ENCODE data around the gene SELENOK. TPM values are rescaled to one million over a fixed set of nuclear protein-coding genes. Genes with fewer than 3 reads are reported as not detected.

Gene SELENOK
- total and polyA plus RNA-seq, 5 donors from 2014 or later: 127 to 158 (median 145) TPM

DNA sequence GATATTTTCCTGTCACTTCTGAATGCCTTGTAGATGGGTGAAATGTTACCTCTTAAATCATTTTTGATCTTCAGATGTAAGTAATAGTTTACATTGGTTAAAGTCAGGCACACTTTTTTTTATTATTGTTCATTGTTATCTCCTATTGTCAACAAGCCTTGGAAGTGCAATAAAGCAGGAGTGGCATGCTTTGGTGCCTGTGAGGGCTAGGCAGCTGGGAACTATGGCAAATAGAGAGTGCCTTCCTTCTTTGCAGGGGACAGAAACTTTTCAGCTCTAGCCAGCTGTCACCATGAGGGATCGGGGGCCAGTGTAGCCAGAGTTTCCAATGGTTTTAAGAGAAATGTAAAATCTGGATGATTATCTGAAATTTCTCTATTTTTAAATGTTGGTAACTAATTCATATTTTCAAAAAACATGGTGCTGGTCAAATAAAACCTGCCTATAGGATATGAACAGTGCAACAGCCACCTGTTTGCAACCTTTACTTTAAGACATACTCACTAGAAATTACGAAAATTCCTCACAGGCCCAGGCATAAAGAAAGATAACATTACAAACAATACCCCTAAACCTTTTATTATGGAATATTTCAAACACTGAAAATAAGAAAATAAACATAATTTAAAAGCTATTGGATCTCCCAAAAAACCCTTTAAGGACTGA lies 9.1 kb upstream of the SELENOK start:
- H3K27ac ChIP-seq (ENCODE audit: insufficient read depth, low read length, poor library complexity, severe bottlenecking): no peak overlapping the region
- peaks cover 0 to 6% (median 0%) of the 10 kb centered on the region in 7 donors for H3K9me3 Mint-ChIP-seq
- DNase-seq (no peak), ATAC-seq (ENCODE audit: low read depth in 2 of 2) (no peak)
- no peak overlapping the region for H3K4me3 Mint-ChIP-seq
- peaks cover 68% of the 10 kb centered on the region for H3K27me3 Mint-ChIP-seq
- H3K4me1 ChIP-seq (ENCODE audit: control insufficient read depth, insufficient read depth, low read length, poor library complexity, severe bottlenecking): no peaks in the 10 kb centered on the region
- H3K9me3 ChIP-seq (ENCODE audit: control insufficient read depth in 2 of 2, low read length in 2 of 2): no peaks in the 10 kb centered on the region
- H3K27ac Mint-ChIP-seq: no peak overlapping the region
- H3K36me3 ChIP-seq (ENCODE audit: control insufficient read depth, insufficient read depth, low read length): no peaks in the 10 kb centered on the region
- no peak overlapping the region for H3K4me3 ChIP-seq (ENCODE audit: low read depth, low read length)
- no peaks in the 10 kb centered on the region for H3K36me3 Mint-ChIP-seq
- peaks cover 30% of the 10 kb centered on the region for H3K27me3 ChIP-seq (ENCODE audit: control insufficient read depth, insufficient read depth, low read length)
- H3K4me1 Mint-ChIP-seq: no peaks in the 10 kb centered on the region

DNA sequence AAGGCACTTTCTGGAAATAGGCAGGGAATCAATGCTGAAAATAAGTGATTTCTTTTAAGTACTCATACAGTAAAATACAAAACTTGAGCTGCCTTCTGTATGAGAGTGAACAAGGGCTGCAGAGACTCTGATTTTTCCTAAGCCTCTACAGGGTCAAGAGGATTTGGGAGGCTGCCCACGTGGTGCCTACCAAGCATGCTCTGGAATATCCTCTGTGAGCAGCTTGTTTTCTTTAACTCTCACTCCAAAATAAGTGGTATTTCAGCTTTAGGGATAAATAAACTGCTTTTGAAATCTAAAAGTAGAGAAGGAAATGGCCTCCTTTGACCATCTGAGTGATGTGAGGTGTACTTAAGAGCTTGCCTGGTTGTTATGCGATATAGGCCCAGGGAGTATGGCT lies 8.1 kb upstream of the SELENOK start:
- peaks cover 0 to under 1% (median 0%) of the 10 kb centered on the region in 7 donors for H3K9me3 Mint-ChIP-seq
- no peak overlapping the region for H3K27ac Mint-ChIP-seq
- H3K4me3 Mint-ChIP-seq: no peak overlapping the region
- Histone ChIP-seq H3K4me3 (ENCODE audit: low read depth, low read length) (no peak overlapping the region), H3K36me3 (ENCODE audit: control insufficient read depth, insufficient read depth, low read length) (no peaks in the 10 kb centered on the region), H3K27ac (ENCODE audit: insufficient read depth, low read length, poor library complexity, severe bottlenecking) (no peak overlapping the region), H3K9me3 (ENCODE audit: control insufficient read depth in 2 of 2, low read length in 2 of 2) (no peaks in the 10 kb centered on the region), H3K27me3 (ENCODE audit: control insufficient read depth, insufficient read depth, low read length) (peaks cover 32% of the 10 kb centered on the region), H3K4me1 (ENCODE audit: control insufficient read depth, insufficient read depth, low read length, poor library complexity, severe bottlenecking) (no peaks in the 10 kb centered on the region)
- H3K4me1 Mint-ChIP-seq: no peaks in the 10 kb centered on the region
- peaks cover 60% of the 10 kb centered on the region for H3K27me3 Mint-ChIP-seq
- H3K36me3 Mint-ChIP-seq: no peaks in the 10 kb centered on the region
- ATAC-seq (ENCODE audit: low read depth in 2 of 2) (no peak), DNase-seq (no peak)

DNA sequence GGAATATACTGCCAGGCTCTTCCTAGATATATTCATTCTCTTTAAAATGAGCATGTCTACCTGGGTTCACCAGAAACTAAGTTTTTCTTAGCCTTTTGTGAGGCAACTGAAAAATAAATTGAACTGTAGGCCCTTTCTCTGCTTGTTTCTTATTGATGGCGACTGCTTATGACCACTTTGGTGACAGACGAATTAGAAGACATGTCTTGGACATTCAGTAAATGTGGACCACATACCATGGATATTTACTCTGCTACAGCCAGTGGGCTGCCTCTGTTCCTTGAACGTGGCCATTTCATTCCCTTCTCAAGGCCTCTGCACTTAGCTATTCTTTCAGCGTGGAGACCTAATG lies 603 bp upstream of the SELENOK start:
- Histone ChIP-seq H3K36me3 (ENCODE audit: control insufficient read depth, insufficient read depth, low read length) (peaks cover 9% of the 10 kb centered on the region), H3K27ac (ENCODE audit: insufficient read depth, low read length, poor library complexity, severe bottlenecking) (peak overlapping the region; percentile 99), H3K27me3 (ENCODE audit: control insufficient read depth, insufficient read depth, low read length) (peaks cover 18% of the 10 kb centered on the region), H3K9me3 (ENCODE audit: control insufficient read depth in 2 of 2, low read length in 2 of 2) (no peaks in the 10 kb centered on the region), H3K4me1 (ENCODE audit: control insufficient read depth, insufficient read depth, low read length, poor library complexity, severe bottlenecking) (peaks cover 25% of the 10 kb centered on the region), H3K4me3 (ENCODE audit: low read depth, low read length) (peak overlapping the region; percentile 86)
- Mint-ChIP-seq H3K4me3 (peak overlapping the region; percentile 96 to 99 (median 97)), H3K36me3 (peaks cover 18% of the 10 kb centered on the region), H3K9me3 (peaks cover 0 to 4% (median 0%) of the 10 kb centered on the region in 7 donors), H3K27me3 (peaks cover 15% of the 10 kb centered on the region), H3K4me1 (peaks cover 30 to 49% (median 41%) of the 10 kb centered on the region in 4 donors), H3K27ac (peak overlapping the region; percentile 99 to 100 (median 100))
- DNase-seq (no peak), ATAC-seq (ENCODE audit: low read depth in 2 of 2) (no peak)

DNA sequence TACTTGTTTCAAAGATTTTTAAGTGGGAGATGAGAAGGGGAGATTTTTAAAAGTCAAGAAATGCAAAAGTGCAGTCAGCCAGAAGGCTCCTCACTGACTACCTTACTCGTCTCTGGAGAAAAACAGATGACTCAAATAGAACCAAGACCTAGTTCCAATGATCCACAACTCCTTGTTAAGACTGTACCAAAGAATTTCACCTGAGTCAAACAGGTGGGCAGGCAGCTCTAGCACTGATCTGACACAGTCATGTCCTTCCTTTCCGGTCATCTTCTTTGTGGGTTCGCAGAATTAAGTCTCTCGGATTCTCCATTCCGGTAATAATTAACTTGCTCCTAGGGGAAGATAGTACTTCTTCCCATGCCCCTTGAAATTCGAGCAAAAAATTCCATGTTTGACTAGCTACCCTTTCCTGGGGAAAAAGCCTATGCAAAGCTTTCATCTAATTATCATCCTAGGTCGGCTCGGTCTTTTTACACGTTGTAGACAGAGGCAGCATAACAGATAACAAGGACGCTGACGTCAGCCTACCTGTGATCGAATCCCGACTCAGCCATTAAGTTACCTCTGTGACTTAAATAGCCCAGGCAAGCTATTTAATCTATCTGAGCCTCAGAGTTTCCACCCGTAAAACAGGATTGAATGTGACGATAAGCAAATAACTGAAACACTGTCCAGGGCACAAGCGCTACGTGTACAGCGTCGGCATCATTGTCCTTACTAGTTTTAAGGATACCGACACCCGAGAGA lies 758 bp downstream of the SELENOK start:
- Histone ChIP-seq H3K4me3 (ENCODE audit: low read depth, low read length) (peak overlapping the region; percentile 91), H3K4me1 (ENCODE audit: control insufficient read depth, insufficient read depth, low read length, poor library complexity, severe bottlenecking) (peaks cover 25% of the 10 kb centered on the region), H3K9me3 (ENCODE audit: control insufficient read depth in 2 of 2, low read length in 2 of 2) (no peaks in the 10 kb centered on the region), H3K27me3 (ENCODE audit: control insufficient read depth, insufficient read depth, low read length) (peaks cover 10% of the 10 kb centered on the region), H3K27ac (ENCODE audit: insufficient read depth, low read length, poor library complexity, severe bottlenecking) (peak overlapping the region; percentile 99), H3K36me3 (ENCODE audit: control insufficient read depth, insufficient read depth, low read length) (peaks cover 19% of the 10 kb centered on the region)
- peaks cover 0 to 4% (median 0%) of the 10 kb centered on the region in 7 donors for H3K9me3 Mint-ChIP-seq
- H3K36me3 Mint-ChIP-seq: peaks cover 22% of the 10 kb centered on the region
- DNase-seq (peak; percentile 63 to 82 (median 75)), ATAC-seq (ENCODE audit: low read depth in 2 of 2) (peak; percentile 24)
- H3K4me1 Mint-ChIP-seq: peaks cover 30 to 51% (median 44%) of the 10 kb centered on the region in 4 donors
- peak overlapping the region; percentile 96 to 99 (median 97) for H3K4me3 Mint-ChIP-seq
- H3K27ac Mint-ChIP-seq: peak overlapping the region; percentile 77 to 100 (median 100)
- H3K27me3 Mint-ChIP-seq: peaks cover 5% of the 10 kb centered on the region

DNA sequence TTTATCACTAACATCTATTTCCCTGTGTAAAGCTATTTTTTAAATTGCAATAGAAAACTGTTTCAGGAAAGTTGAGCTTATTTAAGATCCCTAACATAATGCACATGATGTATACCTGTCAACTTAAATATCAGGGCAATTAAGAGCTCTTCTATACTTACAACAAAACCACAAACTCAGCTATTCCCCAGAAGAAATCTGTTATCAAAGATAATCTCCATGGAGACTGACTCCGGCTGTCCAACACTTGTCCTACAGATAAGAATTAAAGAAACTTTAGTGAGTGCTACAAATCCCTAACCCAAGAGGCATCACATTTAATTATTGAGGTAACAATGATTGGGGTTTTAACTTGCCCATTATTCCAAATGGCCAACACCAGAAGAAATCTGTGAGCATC lies 3.4 kb downstream of the SELENOK start:
- Histone ChIP-seq H3K9me3 (ENCODE audit: control insufficient read depth in 2 of 2, low read length in 2 of 2) (no peaks in the 10 kb centered on the region), H3K36me3 (ENCODE audit: control insufficient read depth, insufficient read depth, low read length) (peaks cover 38% of the 10 kb centered on the region), H3K4me1 (ENCODE audit: control insufficient read depth, insufficient read depth, low read length, poor library complexity, severe bottlenecking) (peaks cover 25% of the 10 kb centered on the region), H3K27ac (ENCODE audit: insufficient read depth, low read length, poor library complexity, severe bottlenecking) (no peak overlapping the region), H3K4me3 (ENCODE audit: low read depth, low read length) (no peak overlapping the region), H3K27me3 (ENCODE audit: control insufficient read depth, insufficient read depth, low read length) (no peaks in the 10 kb centered on the region)
- Mint-ChIP-seq H3K4me3 (peak overlapping the region in 2 of 4 donors; percentile 55 to 99), H3K27ac (peak overlapping the region in 1 of 3 donors; percentile 6), H3K9me3 (peaks cover 0 to 1% (median 0%) of the 10 kb centered on the region in 7 donors), H3K27me3 (no peaks in the 10 kb centered on the region), H3K36me3 (peaks cover 26% of the 10 kb centered on the region), H3K4me1 (peaks cover 30 to 53% (median 44%) of the 10 kb centered on the region in 4 donors)
- ATAC-seq (ENCODE audit: low read depth in 2 of 2) (no peak), DNase-seq (no peak)

DNA sequence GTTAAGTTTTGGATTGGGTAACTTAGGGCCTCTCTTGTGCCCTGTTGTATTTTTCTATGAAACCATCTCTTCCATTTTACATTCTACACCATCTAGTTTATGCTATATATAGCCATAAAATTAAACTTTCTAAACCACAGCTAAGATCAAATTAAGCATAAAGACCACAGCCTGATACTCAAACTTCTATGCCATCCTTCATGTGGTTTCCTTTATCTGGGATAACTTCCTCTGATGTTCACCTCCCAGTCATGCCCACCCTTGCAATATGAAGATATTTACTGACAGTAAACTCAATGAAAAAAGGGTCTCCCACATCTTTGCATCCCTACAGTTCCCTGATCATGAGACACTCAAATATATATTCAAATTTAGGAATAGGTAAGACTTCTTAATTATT lies 4.2 kb downstream of the SELENOK start:
- H3K9me3 Mint-ChIP-seq: no peaks in the 10 kb centered on the region
- no peaks in the 10 kb centered on the region for H3K9me3 ChIP-seq (ENCODE audit: control insufficient read depth in 2 of 2, low read length in 2 of 2)
- no peaks in the 10 kb centered on the region for H3K27me3 Mint-ChIP-seq
- peaks cover 36 to 59% (median 49%) of the 10 kb centered on the region in 4 donors for H3K4me1 Mint-ChIP-seq
- ATAC-seq (ENCODE audit: low read depth in 2 of 2) (no peak), DNase-seq (no peak)
- peaks cover 26% of the 10 kb centered on the region for H3K4me1 ChIP-seq (ENCODE audit: control insufficient read depth, insufficient read depth, low read length, poor library complexity, severe bottlenecking)
- H3K36me3 ChIP-seq (ENCODE audit: control insufficient read depth, insufficient read depth, low read length): peaks cover 38% of the 10 kb centered on the region
- H3K36me3 Mint-ChIP-seq: peaks cover 29% of the 10 kb centered on the region
- H3K27ac ChIP-seq (ENCODE audit: insufficient read depth, low read length, poor library complexity, severe bottlenecking): no peak overlapping the region
- H3K4me3 ChIP-seq (ENCODE audit: low read depth, low read length): no peak overlapping the region
- H3K27me3 ChIP-seq (ENCODE audit: control insufficient read depth, insufficient read depth, low read length): no peaks in the 10 kb centered on the region
- peak overlapping the region in 1 of 3 donors; percentile 34 for H3K27ac Mint-ChIP-seq
- peak overlapping the region in 2 of 4 donors; percentile 92 to 99 for H3K4me3 Mint-ChIP-seq

DNA sequence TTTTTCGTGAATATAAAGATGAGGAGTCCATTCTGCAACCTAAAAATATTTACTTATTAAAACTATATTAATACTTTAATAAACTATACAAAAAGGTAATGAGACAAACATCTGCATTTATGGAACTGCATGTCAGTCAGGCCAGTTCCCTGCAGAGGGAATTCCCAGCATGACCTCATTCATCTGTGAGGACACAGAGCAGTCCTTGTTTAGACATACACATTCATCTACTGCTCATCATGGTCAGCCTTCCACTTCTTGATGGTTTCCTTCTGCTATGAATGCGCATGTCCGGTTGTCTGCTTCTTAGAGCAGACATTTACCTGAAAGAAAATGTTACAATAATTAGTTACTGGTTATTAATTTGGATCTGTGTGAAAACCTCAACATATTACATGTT lies 6.4 kb downstream of the SELENOK start:
- peaks cover 35 to 58% (median 46%) of the 10 kb centered on the region in 4 donors for H3K4me1 Mint-ChIP-seq
- peaks cover 34% of the 10 kb centered on the region for H3K36me3 Mint-ChIP-seq
- Histone ChIP-seq H3K27me3 (ENCODE audit: control insufficient read depth, insufficient read depth, low read length) (no peaks in the 10 kb centered on the region), H3K36me3 (ENCODE audit: control insufficient read depth, insufficient read depth, low read length) (peaks cover 38% of the 10 kb centered on the region), H3K27ac (ENCODE audit: insufficient read depth, low read length, poor library complexity, severe bottlenecking) (no peak overlapping the region), H3K4me3 (ENCODE audit: low read depth, low read length) (no peak overlapping the region), H3K4me1 (ENCODE audit: control insufficient read depth, insufficient read depth, low read length, poor library complexity, severe bottlenecking) (peaks cover 28% of the 10 kb centered on the region), H3K9me3 (ENCODE audit: control insufficient read depth in 2 of 2, low read length in 2 of 2) (no peaks in the 10 kb centered on the region)
- no peak overlapping the region for H3K4me3 Mint-ChIP-seq
- no peak for ATAC-seq (ENCODE audit: low read depth in 2 of 2)
- no peak overlapping the region for H3K27ac Mint-ChIP-seq
- no peak for DNase-seq
- no peaks in the 10 kb centered on the region for H3K27me3 Mint-ChIP-seq
- H3K9me3 Mint-ChIP-seq: no peaks in the 10 kb centered on the region

Measured in CD4-positive, CD25-positive, alpha-beta regulatory T cell (primary cell).